Hypothalamus (tissue), 51 donors: ENCODE results near the gene NCK2.

Experiments used
- DNase-seq, 51 donors: peaks; one replicate each; lab custom pipeline; 2025; lab: John Stamatoyannopoulos, UW

NCK2 gene

GRCh38 chr2:105910497-105911238 lies 166.0 kb downstream of the NCK2 start:
- DNase-seq = no peak

- DNase-seq = no peak
Measured at GRCh38 chr2:105911425-105911824, 166.7 kb downstream of the NCK2 start.

GRCh38 chr2:105912081-105912480 lies 167.4 kb downstream of the NCK2 start:
- no peak for DNase-seq

- no peak for DNase-seq
Measured at GRCh38 chr2:105915005-105915558, 170.4 kb downstream of the NCK2 start.

GRCh38 chr2:105917226-105917625 lies 172.5 kb downstream of the NCK2 start:
- no peak for DNase-seq

GRCh38 chr2:105917688-105918087 lies 173.0 kb downstream of the NCK2 start:
- DNase-seq = no peak

- DNase-seq = peak in 23 of 51 donors; percentile 7 to 77 (median 26)
Measured at GRCh38 chr2:105919191-105919811, 174.6 kb downstream of the NCK2 start.

- no peak for DNase-seq
Measured at GRCh38 chr2:105919826-105920225, 175.1 kb downstream of the NCK2 start.

GRCh38 chr2:105924271-105924670 lies 179.6 kb downstream of the NCK2 start:
- DNase-seq = no peak

- DNase-seq = no peak
Measured at GRCh38 chr2:105924932-105925331, 180.2 kb downstream of the NCK2 start.

GRCh38 chr2:105925390-105925789 lies 180.7 kb downstream of the NCK2 start:
- no peak for DNase-seq

GRCh38 chr2:105926960-105927678 lies 182.4 kb downstream of the NCK2 start:
- peak in 3 of 51 donors; percentile 4 to 17 (median 7) for DNase-seq

- no peak for DNase-seq
Measured at GRCh38 chr2:105928086-105928485, 183.4 kb downstream of the NCK2 start.

- no peak for DNase-seq
Measured at GRCh38 chr2:105928563-105928962, 183.9 kb downstream of the NCK2 start.

GRCh38 chr2:105929516-105929915 lies 184.8 kb downstream of the NCK2 start:
- no peak for DNase-seq

GRCh38 chr2:105932582-105932981 lies 187.9 kb downstream of the NCK2 start:
- DNase-seq = no peak

- no peak for DNase-seq
Measured at GRCh38 chr2:105933906-105934305, 189.2 kb downstream of the NCK2 start.

- no peak for DNase-seq
Measured at GRCh38 chr2:105934467-105934866, 189.8 kb downstream of the NCK2 start.

- no peak for DNase-seq
Measured at GRCh38 chr2:105935063-105935462, 190.4 kb downstream of the NCK2 start.

GRCh38 chr2:105936954-105937353 lies 192.2 kb downstream of the NCK2 start:
- no peak for DNase-seq

GRCh38 chr2:105937498-105938097 lies 192.9 kb downstream of the NCK2 start:
- no peak for DNase-seq
